ENCODE results near the gene SLC35G2.

GRCh38 chr3:136787349-136787748 is 31.6 kb upstream of the SLC35G2 start:
- no peak for TF ChIP-seq CTCF (IDR thresholded peaks at IDR 0.05)
- TF ChIP-seq POLR2A (IDR thresholded peaks at IDR 0.05), result no peak
